A549 (cell line): ENCODE results near the gene ARL5C. TPM values are rescaled to one million over a fixed set of nuclear protein-coding genes. Genes with fewer than 3 reads are reported as not detected.
A peak's percentile ranks its signal among the peaks of the same experiment; 100 is the strongest.

Source experiments
- ATAC-seq, 2 experiments: fragments of 200-7000 bp in 1 of 2; fragments of >200 bp in 1 of 2; cut with Nextera tagmentation in 1 of 2; cut with Tn5 transposase in 1 of 2; 3 replicates each; pipeline versions ENCODE4 v1.8.0 to v1.9.1; 2018 to 2020; ENCODE audit warnings: mild to moderate bottlenecking in 1 of 2, moderate library complexity in 1 of 2
- CTCF ChIA-PET: fragments of 300-600 bp; sonication (Branson Sonifier 250); formaldehyde crosslinking; extraction: SDS; loops from one replicate; lab custom pipeline; 2021; ENCODE audit warnings: antibody characterized with exemption, inconsistent platforms; lab: Yijun Ruan, JAX
- POLR2A ChIA-PET: fragments of 350-600 bp; formaldehyde crosslinking; extraction: SDS; loops from one replicate; lab custom pipeline; 2021; ENCODE audit warnings: antibody characterized with exemption, inconsistent platforms; lab: Yijun Ruan, JAX
- DNase-seq, 2 experiments: peaks; one replicate each; pipeline versions ENCODE4 v3.0.0 to v3.0.0-alpha.2; 2011 to 2016; ENCODE audit warnings: low read depth in 1 of 2, low spot score in 1 of 2
- FAIRE-seq: peaks from 2 replicates; lab custom pipeline; 2011; peaks lifted over from hg19 to GRCh38; lab: Jason Lieb, UNC
- H3K27ac ChIP-seq, 2 experiments: fragments of >200 bp; sonication (Bioruptor Twin); formaldehyde crosslinking; 3 replicates each; pipeline ENCODE4 v1.5.1; 2016 to 2017
- H3K4me1 ChIP-seq: fragments of >200 bp; sonication (Bioruptor Twin); formaldehyde crosslinking; 3 replicates; pipeline ENCODE4 v1.6.1; 2016
- H3K4me2 ChIP-seq: fragments of >200 bp; sonication (Bioruptor Twin); formaldehyde crosslinking; 3 replicates; pipeline ENCODE4 v1.6.1; 2016
- H3K4me3 ChIP-seq: fragments of >200 bp; sonication (Bioruptor Twin); formaldehyde crosslinking; 3 replicates; pipeline ENCODE4 v1.5.1; 2016
- H3K9me3 ChIP-seq: fragments of >200 bp; sonication (Bioruptor Twin); formaldehyde crosslinking; 3 replicates; pipeline ENCODE4 v1.6.1; 2016
- BHLHE40 ChIP-seq: IDR thresholded peaks from 2 replicates; pipeline ENCODE4 v1.6.1; 2012; ENCODE audit warnings: low read depth, low read length, inconsistent platforms
- CBX2 ChIP-seq: fragments of 200-600 bp; sonication (generic); IDR thresholded peaks from 2 replicates; pipeline ENCODE4 v1.6.1; 2016; ENCODE audit warnings: low read depth, mild to moderate bottlenecking, borderline replicate concordance
- CEBPB ChIP-seq, 2 experiments: fragments of >200 bp in 1 of 2; sonication (Bioruptor Twin) in 1 of 2; formaldehyde crosslinking in 1 of 2; IDR thresholded peaks; 2 replicates each; pipeline ENCODE4 v1.6.1; 2012 to 2016
- EHF ChIP-seq: fragments of 250-450 bp; sonication (Bioruptor Pico); IDR thresholded peaks from 2 replicates; pipeline ENCODE4 v1.5.0; 2020; ENCODE audit warnings: mild to moderate bottlenecking
- FOSL2 ChIP-seq, 2 experiments: fragments of 450-650 bp in 1 of 2; fragments of >200 bp in 1 of 2; sonication (Bioruptor Twin) in 1 of 2; formaldehyde crosslinking; IDR thresholded peaks; 2 replicates each; pipeline versions ENCODE4 v1.5.0 to v1.6.1; 2016 to 2020; ENCODE audit warnings: mild to moderate bottlenecking in 1 of 2, moderate library complexity in 1 of 2
- GATA3 ChIP-seq: IDR thresholded peaks from 2 replicates; pipeline ENCODE4 v1.6.1; 2012; ENCODE audit warnings: borderline replicate concordance
- HEYL ChIP-seq: fragments of 250-450 bp; sonication (Bioruptor Pico); IDR thresholded peaks from 2 replicates; pipeline ENCODE4 v1.8.0; 2021; ENCODE audit warnings: mild to moderate bottlenecking, moderate library complexity
- MAZ ChIP-seq: fragments of 150-350 bp; IDR thresholded peaks from 2 replicates; pipeline ENCODE4 v1.6.1; 2014; ENCODE audit warnings: antibody characterized with exemption, low read depth, low read length, borderline replicate concordance
- NFE2L2 ChIP-seq: fragments of 150-350 bp; conservative IDR thresholded peaks from 2 replicates; pipeline ENCODE4 v1.6.1; 2014; ENCODE audit warnings: low read length
- POLR2A ChIP-seq: IDR thresholded peaks from 2 replicates; pipeline ENCODE4 v1.6.1; 2012; ENCODE audit warnings: mild to moderate bottlenecking, low read length
- RAD21 ChIP-seq, 2 experiments: fragments of >200 bp in 1 of 2; sonication (Bioruptor Twin) in 1 of 2; formaldehyde crosslinking in 1 of 2; IDR thresholded peaks in 1 of 2; conservative IDR thresholded peaks in 1 of 2; 2 replicates in 1 of 2; 3 replicates in 1 of 2; pipeline ENCODE4 v1.6.1; 2012 to 2018; ENCODE audit warnings: inconsistent platforms in 1 of 2
- RFX5 ChIP-seq: fragments of 450-650 bp; IDR thresholded peaks from 2 replicates; pipeline ENCODE4 v1.7.1; 2014; ENCODE audit warnings: antibody characterized with exemption, mild to moderate bottlenecking, moderate library complexity
- TP53 ChIP-seq: fragments of 250-450 bp; sonication (Bioruptor Pico); IDR thresholded peaks from 2 replicates; pipeline ENCODE4 v1.5.0; 2021; ENCODE audit warnings: mild to moderate bottlenecking, moderate library complexity
- WGBS: methylation state at CpG from one replicate; pipeline ENCODE4 v1.1.6; 2017; ENCODE audit errors: missing lambda C conversion rate; 5-methylcytosine and 5-hydroxymethylcytosine counted together
- polyA plus RNA-seq, 4 experiments: library from polyadenylated mRNA; depleted of rRNA in 3 of 4; stranded (reverse); fragments of >200 nt; fragmentation: RNase III in 1 of 4; extraction: RNeasy Plus Mini Kit Qiagen cat#74134 plus additional on column Dnase treatment in 1 of 4; gene quantifications; 2 replicates in 3 of 4; 3 replicates in 1 of 4; pipeline ENCODE4 v1.2.3, GENCODE V29; 2011 to 2017
- TF ChIP-seq, protein P1 (sequence below): fragments of 250-450 bp; sonication (Bioruptor Pico); IDR thresholded peaks from 2 replicates; pipeline ENCODE4 v1.5.0; 2021; ENCODE audit warnings: mild to moderate bottlenecking, moderate library complexity, borderline replicate concordance
- TF ChIP-seq, protein P2 (sequence below): fragments of 150-350 bp; IDR thresholded peaks from 2 replicates; pipeline ENCODE4 v1.6.1; 2014; ENCODE audit warnings: low read depth, mild to moderate bottlenecking, low read length
- TF ChIP-seq, protein P3 (sequence below): fragments of 450-650 bp; IDR thresholded peaks from 2 replicates; pipeline ENCODE4 v1.6.1; 2014; ENCODE audit warnings: antibody characterized with exemption
- TF ChIP-seq, protein P4 (sequence below): IDR thresholded peaks from 2 replicates; pipeline ENCODE4 v1.6.1; 2012; ENCODE audit warnings: low read depth, borderline replicate concordance
- TF ChIP-seq, protein P5 (sequence below): fragments of 250-450 bp; sonication (Bioruptor Pico); IDR thresholded peaks from 2 replicates; pipeline ENCODE4 v1.5.0; 2020; ENCODE audit warnings: low read depth, mild to moderate bottlenecking, moderate library complexity

Gene ARL5C
- polyA plus RNA-seq, 2 of the 4 experiments (the other 2 are of a cell fraction) = not detected

DNA sequence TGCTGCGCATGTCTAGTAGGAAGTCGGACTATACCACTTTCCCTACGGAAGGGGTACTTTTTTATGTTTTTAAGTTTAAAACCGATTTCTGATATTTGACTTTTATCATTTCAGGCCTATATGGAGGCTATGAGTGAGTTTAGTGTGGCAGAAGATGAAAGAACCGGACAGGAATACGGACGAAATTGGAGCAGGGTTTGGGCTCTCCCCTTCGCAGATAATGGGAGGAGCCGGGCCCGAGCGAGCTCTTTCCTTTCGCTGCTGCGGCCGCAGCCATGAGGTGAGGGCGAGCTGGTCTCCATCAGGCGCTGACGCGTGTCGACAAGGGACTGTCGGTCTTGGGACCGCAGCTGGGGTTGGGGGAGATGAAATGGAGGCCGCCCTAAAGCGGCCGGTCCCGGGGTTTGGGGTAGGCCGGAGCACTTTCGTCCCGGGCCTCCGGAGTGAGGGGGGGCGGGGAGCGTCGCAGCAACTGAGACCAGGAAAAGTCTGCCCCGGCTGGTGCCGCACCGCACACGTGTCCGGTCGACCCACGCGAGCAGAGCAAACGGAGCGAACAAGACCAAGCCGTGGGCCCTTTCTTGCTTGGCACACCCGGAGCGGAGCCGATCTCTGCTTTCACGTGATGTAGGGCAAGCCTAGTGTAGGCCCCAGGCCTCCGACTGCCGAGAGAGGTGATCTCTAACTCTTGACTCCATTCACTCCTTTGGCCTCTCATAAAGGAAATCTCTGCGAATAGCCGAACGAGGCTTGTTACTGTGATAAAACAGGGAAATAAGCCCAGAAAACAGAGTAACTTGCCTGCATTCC lies 34.3 kb upstream of the ARL5C start, which contains the start of gene RPL19 (continued):
- TF ChIP-seq, protein P1, sequence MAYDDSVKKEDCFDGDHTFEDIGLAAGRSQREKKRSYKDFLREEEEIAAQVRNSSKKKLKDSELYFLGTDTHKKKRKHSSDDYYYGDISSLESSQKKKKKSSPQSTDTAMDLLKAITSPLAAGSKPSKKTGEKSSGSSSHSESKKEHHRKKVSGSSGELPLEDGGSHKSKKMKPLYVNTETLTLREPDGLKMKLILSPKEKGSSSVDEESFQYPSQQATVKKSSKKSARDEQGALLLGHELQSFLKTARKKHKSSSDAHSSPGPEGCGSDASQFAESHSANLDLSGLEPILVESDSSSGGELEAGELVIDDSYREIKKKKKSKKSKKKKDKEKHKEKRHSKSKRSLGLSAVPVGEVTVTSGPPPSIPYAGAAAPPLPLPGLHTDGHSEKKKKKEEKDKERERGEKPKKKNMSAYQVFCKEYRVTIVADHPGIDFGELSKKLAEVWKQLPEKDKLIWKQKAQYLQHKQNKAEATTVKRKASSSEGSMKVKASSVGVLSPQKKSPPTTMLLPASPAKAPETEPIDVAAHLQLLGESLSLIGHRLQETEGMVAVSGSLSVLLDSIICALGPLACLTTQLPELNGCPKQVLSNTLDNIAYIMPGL (CRISPR knock-in tag) = 0 out of 2 replicates have a peak, but pooled peaks have one; percentile 68
- no peak for TF ChIP-seq FOSL2 (IDR thresholded peaks at IDR 0.05)
- TF ChIP-seq FOSL2 (CRISPR knock-in tag; IDR thresholded peaks at IDR 0.05) = 0 out of 2 replicates have a peak, but pooled peaks have one; percentile 1
- no peak for TF ChIP-seq NFE2L2
- peak; percentile 81 for TF ChIP-seq GATA3
- TF ChIP-seq, all 56 proteins: peak for 17

DNA sequence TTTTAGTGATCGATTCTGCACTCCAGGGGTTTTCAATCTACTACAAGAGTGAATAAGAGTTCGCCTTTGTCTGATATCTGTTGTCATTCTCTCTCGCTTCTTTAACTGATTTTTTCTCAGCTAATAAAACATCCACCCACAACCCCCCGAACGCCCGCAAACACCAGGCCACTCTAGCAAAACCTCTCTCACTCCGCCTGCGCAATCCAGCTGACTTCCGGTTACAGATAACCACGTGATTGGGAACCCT lies 33.8 kb upstream of the ARL5C start:
- ATAC-seq = peak; percentile 41 to 57; a peak in 4 of 6 replicates
- Histone ChIP-seq H3K9me3 (no peaks in the 10 kb centered on the region), H3K4me3 (peak overlapping the region; percentile 96), H3K4me2 (peak overlapping the region; percentile 85), H3K27ac (peak overlapping the region; percentile 96), H3K4me1 (peaks cover 47% of the 10 kb centered on the region)
- no peak for FAIRE-seq
- WGBS = 2% methylated on average over 10 of the region's 10 CpGs
- CTCF ChIA-PET = interaction anchor here (0.7 to 31.5 kb wide), 6 partner anchors 9 to 217 kb away, joined by 3 to 1140 read pairs (median 6); no protein-coding TSS in a partner anchor
- no peak for TF ChIP-seq EHF (CRISPR knock-in tag)
- TF ChIP-seq, protein P2, sequence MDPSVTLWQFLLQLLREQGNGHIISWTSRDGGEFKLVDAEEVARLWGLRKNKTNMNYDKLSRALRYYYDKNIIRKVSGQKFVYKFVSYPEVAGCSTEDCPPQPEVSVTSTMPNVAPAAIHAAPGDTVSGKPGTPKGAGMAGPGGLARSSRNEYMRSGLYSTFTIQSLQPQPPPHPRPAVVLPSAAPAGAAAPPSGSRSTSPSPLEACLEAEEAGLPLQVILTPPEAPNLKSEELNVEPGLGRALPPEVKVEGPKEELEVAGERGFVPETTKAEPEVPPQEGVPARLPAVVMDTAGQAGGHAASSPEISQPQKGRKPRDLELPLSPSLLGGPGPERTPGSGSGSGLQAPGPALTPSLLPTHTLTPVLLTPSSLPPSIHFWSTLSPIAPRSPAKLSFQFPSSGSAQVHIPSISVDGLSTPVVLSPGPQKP = no peak
- TF ChIP-seq TP53 (CRISPR knock-in tag) = no peak
- TF ChIP-seq BHLHE40 = no peak
- TF ChIP-seq FOSL2 (IDR thresholded peaks at IDR 0.05) = no peak
- TF ChIP-seq FOSL2 (CRISPR knock-in tag; IDR thresholded peaks at IDR 0.05) = no peak
- no peak for TF ChIP-seq MAZ
- TF ChIP-seq RFX5 = no peak
- TF ChIP-seq POLR2A = peak; percentile 30; the same call in 1 of the 2 replicates
- peak in 1 of 2 experiments; percentile 87; a peak in 2 of 4 replicates for TF ChIP-seq CEBPB (IDR thresholded peaks at IDR 0.05)
- TF ChIP-seq, protein P3, sequence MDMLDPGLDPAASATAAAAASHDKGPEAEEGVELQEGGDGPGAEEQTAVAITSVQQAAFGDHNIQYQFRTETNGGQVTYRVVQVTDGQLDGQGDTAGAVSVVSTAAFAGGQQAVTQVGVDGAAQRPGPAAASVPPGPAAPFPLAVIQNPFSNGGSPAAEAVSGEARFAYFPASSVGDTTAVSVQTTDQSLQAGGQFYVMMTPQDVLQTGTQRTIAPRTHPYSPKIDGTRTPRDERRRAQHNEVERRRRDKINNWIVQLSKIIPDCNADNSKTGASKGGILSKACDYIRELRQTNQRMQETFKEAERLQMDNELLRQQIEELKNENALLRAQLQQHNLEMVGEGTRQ = peak; percentile 95
- no peak for TF ChIP-seq CBX2
- TF ChIP-seq, protein P4, sequence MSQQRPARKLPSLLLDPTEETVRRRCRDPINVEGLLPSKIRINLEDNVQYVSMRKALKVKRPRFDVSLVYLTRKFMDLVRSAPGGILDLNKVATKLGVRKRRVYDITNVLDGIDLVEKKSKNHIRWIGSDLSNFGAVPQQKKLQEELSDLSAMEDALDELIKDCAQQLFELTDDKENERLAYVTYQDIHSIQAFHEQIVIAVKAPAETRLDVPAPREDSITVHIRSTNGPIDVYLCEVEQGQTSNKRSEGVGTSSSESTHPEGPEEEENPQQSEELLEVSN = peak; percentile 7; the same call in 1 of the 2 replicates
- TF ChIP-seq, protein P5, sequence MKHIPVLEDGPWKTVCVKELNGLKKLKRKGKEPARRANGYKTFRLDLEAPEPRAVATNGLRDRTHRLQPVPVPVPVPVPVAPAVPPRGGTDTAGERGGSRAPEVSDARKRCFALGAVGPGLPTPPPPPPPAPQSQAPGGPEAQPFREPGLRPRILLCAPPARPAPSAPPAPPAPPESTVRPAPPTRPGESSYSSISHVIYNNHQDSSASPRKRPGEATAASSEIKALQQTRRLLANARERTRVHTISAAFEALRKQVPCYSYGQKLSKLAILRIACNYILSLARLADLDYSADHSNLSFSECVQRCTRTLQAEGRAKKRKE (CRISPR knock-in tag) = no peak
- POLR2A ChIA-PET = interaction anchor here (0.6 to 1.6 kb wide), 27 partner anchors 9 to 488 kb away, joined by 3 to 21 read pairs (median 4); partner anchors contain the start of genes ARL5C, CDK12, FBXL20 and LASP1
- DNase-seq = peak; percentile 98 to 100

DNA sequence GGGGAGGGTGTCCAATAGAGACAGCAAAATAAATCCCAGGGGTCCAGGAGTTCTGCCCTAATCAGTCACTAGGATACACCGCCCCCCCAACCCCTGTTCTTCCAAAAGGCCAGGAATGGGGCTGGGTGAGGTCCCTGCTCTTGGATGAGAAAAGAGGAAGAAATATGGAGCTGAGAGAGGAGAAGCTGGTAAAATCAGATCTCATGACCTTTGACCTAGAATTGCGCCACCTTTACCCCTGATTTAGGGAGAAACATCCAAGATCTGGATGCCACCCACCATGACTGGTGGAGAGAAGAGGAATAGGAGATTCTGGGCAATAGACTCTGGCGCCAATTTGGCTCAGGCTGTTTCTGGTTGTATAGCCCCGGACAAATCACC lies 32.2 kb upstream of the ARL5C start:
- 72% methylated on average over 4 of the region's 4 CpGs for WGBS

More for the DNA sequence above, 32.2 kb upstream of the ARL5C start:
- POLR2A ChIA-PET = no interaction called here
- FAIRE-seq (no peak), ATAC-seq (no peak), DNase-seq (no peak)
- Histone ChIP-seq H3K4me3 (peak overlapping the region; percentile 96), H3K4me1 (peaks cover 53% of the 10 kb centered on the region), H3K9me3 (no peaks in the 10 kb centered on the region), H3K27ac (peak overlapping the region; percentile 94 to 96)
- CTCF ChIA-PET = interaction anchor here (0.7 to 31.5 kb wide), 10 partner anchors 9 to 429 kb away, joined by 3 to 1140 read pairs (median 3); partner anchors contain the start of genes ARL5C and PPP1R1B
- TF ChIP-seq CEBPB (IDR thresholded peaks at IDR 0.05) (0 out of 4 replicates have a peak, but pooled peaks of 1 of the 2 experiments have one; percentile 35), RAD21 (conservative IDR thresholded peaks at IDR 0.05 in 1 of 2, IDR thresholded peaks at IDR 0.05 in 1 of 2) (no peak), HEYL (CRISPR knock-in tag) (no peak)
- TF ChIP-seq, all 56 proteins: peak for 1
- peak overlapping the region; percentile 99 for H3K4me2 ChIP-seq
